NCI-H446 treated with DMSO at 0.1 percent for 48 hours (cell line): ENCODE measurements around the gene ACSF2.

Experiments used
- DNase-seq: peaks from one replicate; lab custom pipeline; 2025; lab: John Stamatoyannopoulos, UW

ACSF2 gene

DNA sequence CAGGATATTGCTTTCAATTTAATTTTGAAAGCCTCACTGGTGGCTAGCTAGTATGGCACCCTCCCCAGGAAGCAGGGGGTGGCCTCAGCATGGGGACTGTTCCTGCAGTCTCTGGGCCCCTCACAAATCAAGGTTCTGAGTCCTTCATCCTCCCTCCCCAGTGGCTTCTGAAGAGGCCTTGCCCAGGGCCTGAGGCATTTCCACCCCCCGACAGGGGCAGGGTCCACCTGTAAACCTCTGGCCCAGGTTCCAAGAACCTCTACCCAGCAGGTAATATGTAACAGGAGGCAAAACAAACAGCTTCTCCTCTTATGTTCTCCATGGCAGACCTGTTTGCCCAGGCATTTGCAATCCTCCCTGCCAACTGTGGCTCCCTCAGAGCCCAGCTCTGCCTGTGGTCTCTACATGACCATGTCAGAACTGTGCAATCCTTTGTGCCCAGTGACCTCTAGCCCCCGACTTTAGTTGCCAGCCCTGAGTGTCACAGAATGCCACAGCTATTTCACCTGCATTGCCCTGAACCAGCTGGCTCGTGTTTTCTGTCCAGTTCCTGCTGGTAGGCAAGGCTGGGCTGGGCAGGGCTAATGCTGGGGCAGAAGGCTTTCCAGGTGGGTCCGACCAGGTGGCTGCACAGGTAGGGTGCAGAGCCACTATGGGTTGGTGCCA, 14.3 kb downstream of the ACSF2 start:
- DNase-seq, result no peak

DNA sequence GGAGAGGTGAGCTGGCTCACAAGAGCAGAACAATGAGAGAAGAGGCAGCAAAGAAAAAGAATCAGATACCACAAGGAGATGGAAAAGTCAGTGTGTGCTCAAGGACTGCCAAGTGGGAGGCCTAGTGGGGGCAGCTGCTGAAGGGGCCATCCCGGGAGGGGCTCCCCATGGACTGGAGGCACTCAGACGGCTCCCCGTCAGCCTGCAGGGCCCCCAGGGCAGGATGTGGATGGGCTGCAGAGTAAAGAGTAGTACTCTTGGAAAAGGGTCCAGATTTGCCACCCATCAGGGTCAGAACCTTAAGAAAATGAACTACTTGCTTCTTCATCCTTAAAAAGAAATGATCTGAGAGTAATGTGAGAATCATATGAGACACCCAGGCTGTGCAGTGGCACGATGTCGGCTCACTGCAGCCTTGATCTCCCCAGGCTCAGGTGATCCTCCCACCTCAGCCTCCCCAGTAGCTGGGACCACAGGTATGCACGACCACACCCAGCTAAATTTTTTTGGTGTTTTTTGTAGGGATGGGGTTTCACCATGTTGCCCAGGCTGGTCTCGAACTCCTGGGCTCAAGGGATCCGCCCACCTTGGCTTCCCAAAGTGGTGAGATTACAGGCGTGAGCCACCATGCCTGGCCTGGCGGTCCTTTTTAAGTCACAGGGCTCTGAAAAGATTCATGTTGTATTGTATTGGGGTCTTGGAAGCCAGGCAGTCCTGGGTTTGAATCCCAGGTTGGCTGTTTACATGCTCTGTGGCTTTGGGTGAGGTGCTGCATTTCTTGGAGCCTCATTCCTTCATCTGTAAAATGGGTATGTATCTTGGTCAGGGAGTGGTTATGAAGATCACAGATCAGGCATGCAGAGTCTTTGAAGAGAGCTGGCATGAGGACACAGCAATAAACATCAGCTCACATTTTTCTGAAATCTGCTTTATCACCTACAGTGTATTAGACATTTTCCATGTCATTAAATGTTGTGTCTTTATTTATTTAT, 15.1 kb downstream of the ACSF2 start:
- DNase-seq, result no peak

DNA sequence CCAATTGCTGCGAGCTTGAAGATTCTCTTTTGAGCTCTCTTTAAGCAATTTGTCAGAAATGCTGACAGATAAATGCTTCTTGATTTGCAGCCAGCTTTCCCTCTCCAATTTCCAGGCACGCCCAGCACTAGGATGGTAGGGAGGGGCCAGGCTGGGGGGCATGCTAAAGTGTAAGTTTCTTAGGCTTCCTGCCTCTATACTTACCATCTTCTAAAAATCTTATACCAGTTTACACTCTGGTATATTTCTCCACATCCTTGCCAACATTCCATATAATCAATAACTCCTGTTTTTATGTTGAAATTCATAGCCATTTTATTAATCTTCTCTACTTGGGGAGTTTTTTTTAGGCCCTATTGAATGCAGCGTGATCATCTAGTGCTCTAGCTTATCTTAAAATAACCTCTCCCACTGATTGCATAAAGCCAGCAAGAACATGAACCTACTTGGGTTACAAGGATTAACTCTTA, 17.5 kb downstream of the ACSF2 start:
- DNase-seq, result no peak

DNA sequence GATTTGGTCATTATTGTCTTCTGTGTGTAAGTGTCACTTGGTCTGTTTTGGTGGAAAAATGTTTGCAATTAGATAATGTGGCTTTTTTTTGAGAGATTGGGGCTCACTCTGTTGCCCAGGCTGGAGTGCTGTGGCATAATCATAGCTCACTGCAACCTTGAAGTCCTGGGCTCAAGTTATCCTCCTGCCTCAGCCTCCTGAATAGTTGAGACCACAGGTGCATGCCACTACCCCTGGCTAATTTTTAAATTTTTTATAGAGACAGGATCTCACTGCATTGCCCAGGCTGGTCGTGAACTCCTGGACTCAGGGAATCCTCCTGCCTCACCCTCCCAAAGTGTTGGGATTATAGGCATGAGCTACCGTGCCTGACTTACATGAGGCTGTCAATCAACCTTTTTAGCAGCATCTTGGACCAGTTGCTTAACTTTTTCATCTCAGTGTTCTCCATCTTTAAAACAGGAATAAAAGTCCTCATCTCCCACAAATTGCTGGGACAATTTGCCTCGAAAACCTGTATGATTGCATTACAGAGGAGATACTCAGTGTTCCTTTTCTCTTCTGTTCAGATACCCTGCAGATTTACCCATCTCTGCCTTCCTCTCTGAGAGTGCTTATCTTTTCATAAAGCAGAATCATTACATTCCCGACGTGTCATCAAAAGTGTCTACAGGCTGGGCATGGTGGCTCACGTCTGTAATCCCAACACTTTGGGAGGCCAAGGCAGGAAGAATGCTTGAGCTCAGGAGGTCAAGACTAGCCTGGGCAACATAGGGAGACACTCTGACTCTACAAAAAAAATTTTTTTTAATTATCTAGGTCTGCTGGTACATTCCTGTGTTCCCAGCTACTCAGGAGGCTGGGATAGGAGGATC, 19.1 kb downstream of the ACSF2 start:
- DNase-seq, result no peak

DNA sequence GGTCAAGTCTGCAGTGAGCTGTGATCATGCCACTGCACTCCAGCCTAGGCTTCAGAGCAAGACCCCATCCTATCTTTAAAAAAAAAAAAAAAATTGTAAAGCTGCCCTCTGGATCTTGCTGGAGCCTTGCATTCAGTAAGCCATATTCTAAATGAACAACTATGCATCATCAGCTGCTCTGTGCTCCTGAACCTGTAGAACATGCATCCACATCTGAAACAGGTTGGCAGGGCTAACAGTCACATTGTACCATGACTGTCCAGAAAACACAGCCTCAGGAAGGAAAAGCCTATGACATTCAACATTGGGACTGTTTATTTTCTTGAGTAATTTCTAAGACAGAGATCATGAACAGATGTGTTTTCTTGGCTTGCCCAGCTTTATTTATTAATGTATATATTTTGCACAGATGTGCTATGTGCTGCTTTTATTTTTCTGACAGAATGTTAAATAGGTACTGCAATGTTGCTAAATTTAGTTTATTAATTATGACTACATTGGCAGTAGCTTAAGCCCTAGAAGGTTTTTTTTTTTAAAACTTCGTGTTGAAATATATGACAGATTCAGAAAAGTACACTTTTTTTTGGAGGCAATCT, 19.8 kb downstream of the ACSF2 start:
- no peak for DNase-seq

DNA sequence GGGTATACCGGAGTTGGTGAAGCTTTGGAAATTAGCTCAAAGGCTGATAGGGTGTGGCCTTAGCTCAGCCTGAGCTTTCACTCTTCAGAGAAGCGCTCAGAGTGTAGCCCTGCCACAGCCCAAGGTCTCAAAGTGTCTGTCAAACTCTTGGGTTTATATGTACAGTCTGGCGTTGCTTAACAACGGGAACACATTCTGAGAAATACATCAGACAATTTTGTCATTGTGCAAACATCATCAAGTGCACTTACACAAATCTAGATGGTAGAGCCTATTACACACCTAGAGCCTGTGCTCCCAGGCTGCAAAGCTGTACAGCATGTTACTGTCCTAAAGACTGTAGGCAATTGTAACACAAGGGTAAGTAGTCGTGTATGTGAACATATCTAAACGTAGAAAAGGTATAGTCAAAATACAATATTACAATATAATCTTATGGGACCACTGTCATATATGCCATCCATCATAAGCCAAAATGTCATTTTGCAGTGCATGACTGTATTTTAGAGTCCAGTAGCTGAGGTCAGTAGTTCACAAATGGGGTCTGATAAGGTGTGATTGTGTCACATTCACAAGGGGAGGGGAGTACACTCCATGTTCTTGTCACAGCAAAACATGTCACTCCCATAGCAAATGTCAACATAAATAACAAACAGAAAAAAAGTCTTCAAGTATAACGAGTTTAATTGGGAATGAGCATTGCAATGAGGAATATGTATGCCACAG, 22.0 kb downstream of the ACSF2 start:
- DNase-seq, result no peak

DNA sequence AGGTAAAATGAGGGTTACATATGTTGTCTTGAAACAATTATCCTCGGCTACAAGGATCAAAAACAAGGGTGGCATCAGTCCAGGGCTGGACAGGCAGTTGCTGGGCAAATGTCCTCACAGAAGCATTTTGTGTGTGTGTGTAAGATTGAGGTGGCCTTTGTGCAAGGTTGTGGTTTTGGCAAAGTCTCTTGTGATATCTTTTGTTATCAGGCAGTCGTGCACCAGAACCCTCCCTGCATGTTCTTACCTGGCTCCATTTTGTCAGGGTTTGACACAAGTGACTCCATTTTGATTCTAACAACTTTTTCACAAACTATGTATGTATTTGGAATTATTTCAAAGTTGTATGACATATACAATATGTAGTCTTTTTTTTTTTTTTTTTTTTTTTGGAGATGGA, 22.6 kb downstream of the ACSF2 start:
- DNase-seq, result no peak

DNA sequence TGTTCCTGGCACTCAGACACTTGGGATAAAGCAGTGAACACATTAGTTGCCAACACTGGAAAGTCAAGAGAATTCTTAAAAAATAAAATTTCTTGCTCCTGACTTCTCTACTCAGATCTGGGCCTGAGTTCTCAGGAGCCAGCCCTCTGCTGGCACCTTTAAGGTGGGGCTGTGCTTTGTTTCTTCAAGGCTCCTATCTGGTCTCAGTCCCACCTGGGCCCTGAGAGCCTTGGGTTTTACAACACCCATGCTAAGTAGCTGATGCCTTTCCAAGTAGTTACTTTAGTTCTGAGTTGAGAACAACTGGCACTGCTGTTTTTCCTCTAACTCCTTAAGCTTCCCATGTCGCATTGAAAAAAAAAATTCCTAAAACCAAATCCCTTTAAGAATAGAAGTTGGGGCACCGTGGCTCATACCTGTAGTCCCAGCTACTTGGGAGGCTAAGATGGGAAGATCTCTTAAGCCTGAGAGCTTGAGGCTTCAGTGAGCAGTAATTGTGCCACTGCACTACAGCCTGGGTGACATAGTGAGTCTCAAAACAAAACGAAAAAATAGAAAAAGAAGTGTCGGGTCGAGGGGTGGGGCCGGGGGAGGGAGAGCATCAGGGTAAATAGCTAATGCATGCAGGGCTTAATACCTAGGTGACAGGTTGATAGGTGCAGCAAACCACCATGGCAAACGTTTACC, 26.1 kb downstream of the ACSF2 start:
- no peak for DNase-seq

DNA sequence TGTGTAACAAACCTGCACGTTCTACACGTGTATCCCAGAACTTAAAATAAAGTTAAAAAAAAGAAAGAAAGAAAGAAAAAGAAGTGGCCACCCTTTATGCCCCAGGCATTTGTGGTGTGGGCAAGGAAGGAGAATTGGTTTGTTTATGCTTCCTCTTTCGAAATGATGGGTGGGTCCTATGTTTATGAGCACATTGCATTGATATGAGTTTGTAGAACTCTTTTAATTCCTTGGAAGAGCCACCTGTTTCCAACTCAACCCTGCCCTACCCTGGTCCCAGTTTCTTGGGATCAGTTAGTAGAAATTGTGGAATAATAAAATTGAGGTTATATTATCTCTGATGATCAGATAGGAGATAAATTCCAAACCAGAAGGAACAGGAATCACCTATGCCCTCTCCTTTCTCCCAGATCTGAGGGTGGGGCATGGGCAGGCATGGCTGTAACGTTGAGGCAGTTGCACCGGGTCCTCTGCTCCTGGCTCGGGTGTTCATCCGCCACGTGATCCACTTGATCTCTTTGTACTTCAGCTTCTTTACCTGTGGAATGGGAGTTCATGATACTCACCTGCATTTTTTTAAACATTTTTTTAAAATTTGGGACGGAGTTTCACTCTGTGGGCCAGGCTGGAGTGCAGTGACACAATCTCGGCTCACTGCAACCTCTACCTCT, 26.7 kb downstream of the ACSF2 start:
- no peak for DNase-seq

DNA sequence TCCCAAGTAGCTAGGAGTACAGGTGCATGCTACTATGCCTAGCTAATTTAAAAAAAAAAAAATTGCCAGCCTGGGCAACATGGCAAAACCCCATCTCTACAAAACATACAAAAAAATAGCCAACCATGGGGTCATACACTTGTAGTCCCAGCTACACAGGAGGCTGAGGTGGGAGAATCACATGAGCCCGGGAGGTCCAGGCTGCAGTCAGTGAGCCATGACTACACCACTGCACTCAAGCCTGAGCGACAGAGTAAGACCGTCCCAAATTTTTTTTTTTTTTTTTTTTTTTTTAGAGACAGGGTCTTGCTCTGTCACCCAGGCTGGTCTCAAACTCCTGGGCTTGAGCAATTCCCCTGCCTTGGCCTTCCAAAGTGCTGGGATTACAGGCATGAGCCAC, 27.9 kb downstream of the ACSF2 start:
- DNase-seq, result no peak

DNA sequence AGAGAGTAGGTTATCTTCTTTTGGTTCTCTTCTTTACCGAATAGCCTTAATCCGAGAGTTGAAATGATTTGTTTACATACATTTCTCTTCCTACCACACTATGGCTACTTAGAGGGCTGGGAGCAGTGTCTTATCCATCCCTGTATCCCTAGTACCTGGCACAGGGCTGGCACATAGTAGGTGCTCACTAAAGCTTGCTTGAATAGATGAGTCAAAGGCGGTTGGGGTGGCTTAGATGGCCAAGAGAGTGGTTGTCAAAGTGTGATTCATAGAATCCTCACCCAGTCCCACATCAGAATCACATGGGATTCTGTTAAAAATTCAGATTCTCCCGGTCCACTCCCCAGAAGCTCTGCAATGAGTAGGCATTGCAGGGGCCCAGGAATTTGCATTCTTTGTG, 31.6 kb downstream of the ACSF2 start:
- DNase-seq, result no peak

DNA sequence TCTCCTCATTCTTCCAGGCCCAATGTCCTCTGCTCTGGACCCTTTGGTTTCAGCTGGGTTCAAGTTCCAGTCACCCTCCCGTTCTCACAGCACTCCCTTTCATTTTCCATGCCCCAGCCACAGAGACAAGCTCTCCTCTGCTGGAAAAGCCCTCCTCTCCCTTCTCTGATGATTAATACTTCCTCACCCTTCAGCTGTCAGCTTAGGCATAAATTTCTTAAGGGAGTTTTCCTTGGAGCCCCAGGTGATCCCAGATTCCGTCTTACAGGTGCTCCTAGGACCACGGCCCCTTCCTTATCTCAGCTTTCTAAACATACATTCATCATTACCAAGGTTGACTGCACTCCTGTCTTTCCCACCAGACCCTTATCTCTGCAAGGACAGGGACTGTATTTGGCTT, 32.3 kb downstream of the ACSF2 start:
- DNase-seq, result no peak

DNA sequence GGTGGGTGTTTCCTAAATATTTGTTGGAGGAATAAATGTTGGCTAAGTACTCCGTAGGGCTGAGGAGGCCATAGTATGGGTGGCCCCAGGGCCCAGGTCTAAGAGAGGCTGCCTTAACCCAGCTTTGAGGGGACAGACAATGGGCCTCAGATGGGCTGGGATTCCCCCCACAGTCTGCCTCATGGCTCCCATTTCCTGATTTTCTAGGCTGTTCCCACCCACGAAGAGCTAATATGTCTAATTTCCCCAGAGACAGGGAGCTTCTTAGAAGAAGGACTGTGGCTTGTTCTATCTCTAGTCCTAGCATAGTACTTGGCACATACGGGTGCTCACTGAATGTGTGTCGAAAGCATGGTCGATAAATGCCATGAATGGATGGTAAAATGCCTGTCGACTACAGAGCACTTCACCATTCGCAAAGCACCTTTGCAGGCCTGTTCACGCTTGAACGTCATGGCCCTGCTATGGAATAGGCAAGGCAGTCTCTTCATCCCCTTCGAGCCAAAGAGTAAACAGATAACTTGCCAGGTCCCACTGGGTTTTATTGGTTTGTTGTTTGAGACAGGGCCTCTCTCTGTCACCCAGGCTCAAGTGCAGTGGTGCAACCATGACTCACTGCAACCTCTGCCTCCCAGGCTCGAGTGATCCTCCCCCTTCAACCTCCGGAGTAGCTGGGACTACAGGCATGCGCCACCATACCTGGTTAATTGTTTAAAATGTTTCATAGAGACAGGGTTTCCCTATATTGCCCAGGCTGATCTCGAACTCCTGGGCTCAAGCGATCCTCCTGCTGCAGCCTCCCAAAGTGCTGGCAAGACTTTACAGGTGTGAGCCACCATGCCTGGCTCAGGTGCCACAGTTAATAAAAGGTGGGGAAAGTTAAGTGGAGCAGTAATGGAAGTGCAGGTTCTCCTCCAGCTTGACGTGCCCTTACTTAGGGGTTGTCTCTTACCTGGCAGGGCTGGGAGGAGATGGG, 33.0 kb downstream of the ACSF2 start:
- DNase-seq, result no peak

DNA sequence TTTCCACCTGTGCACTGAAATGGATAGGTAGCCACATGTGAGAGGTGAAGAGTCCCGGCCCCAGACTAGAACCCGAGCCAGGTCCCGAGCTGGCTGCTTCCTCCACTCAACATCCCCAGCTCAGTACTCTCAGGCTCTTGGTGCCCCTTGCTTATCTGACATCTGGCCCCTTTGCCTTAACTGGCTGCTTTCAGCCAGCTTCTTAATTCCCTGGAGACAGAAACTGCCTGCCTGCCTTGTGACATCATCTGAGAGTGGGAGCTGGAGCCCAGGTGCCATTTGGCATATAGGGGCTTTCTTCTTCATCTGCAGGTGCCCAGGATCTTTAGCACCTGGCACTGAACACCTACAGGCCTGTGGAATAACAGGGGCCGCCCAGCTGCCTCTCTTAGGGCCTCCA, 33.7 kb downstream of the ACSF2 start:
- no peak for DNase-seq

DNA sequence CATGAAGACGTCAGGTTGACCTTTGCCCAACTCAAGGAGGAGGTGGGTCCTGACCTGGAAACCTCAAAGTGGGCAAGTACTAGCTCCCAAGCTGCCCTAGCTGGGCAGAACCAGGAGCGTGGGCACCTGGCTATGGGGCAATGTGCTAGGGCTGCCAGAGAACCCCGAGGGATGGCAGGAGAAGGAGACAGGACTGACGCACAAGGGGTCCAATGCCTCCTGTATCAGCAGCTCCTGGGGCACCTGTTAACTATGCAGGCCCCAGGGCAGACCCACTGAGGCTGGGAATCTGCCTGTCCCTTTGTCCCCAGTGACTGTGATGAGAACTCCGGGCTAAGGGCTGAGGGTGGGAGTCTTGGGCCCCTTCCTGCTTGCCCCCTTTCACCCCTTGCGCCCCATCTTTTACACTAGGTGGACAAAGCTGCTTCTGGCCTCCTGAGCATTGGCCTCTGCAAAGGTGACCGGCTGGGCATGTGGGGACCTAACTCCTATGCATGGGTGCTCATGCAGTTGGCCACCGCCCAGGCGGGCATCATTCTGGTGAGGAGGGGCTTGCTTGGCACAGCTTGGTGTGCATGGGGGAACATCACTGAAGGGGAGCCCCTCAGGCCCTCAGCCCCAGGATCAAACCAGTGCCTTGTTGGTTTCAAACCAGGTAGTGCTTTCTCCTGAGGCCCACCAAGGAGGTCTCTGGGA, 35.0 kb downstream of the ACSF2 start:
- no peak for DNase-seq

DNA sequence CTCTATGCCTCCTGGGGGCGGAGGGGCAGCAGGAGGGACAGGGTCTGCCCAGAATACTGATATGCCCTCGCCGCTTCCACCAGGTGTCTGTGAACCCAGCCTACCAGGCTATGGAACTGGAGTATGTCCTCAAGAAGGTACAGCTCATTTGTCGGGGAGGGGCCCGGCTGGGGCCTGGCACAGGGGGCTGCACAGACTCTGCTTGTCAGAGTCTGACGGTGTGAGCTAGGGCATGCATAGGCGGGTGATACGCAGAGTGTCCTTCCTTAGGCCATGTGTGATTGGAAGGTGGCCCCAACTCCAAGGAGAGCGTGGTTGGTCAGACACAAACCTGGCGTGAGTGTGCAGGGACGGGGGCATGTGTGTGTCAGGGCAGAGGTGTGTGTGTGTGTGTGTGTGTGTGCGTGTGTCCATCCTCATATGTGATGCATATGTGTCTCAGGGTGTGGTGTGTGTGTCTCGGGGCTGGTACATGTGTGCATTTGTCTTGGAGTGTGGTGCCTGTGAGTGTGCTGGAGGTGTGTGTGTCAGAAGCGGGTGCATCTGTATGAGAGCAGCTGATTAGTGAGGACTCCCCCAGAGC, 35.6 kb downstream of the ACSF2 start:
- no peak for DNase-seq

DNA sequence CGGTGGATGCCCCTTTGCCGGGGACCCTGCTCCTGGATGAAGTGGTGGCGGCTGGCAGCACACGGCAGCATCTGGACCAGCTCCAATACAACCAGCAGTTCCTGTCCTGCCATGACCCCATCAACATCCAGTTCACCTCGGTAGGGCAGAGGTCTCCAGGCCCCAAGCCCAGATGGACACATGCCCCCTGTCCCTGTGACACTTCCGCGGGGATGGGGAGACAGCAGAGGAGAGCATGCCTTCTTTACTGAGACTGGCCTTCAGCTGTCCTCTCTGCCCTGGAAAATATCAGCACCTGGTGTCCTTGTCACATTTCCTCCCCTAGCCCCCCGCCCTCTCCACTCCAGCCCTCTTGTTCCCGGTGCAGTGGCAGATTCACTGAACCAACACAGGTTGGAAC, 36.4 kb downstream of the ACSF2 start:
- no peak for DNase-seq

DNA sequence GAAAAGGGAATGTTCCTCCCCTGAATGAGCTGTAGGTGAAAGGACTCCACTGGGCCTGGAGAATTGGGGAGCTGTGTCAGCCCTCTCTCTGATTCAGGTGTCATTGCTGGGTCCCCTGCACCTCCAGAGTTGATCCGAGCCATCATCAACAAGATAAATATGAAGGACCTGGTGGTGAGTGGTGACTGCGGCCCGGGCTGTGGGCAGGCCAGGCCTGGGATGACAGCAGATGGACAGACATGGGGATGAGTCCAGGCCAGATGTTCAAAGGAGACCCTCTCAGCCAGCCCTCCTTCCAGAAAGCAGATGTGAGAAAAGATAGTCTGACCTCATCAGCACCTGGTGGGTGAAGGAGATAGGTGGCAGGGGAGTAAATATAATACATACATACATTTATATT, 38.1 kb downstream of the ACSF2 start:
- no peak for DNase-seq
